HG03565 (cell line): ENCODE measurements around the gene ABCC1.

Source experiments
- ATAC-seq: cut with Tn5 transposase; IDR thresholded peaks from one replicate; pipeline ENCODE4 v1.9.1; 2021; ENCODE audit warnings: mild to moderate bottlenecking, moderate library complexity; ENCODE audit not compliant: unreplicated experiment

The ABCC1 gene

GRCh38 chr16:16073891-16074881 is 124.8 kb downstream of the ABCC1 start:
- no peak for ATAC-seq

GRCh38 chr16:16075488-16076422 is 126.3 kb downstream of the ABCC1 start:
- no peak for ATAC-seq

GRCh38 chr16:16076423-16076813 is 127.0 kb downstream of the ABCC1 start:
- ATAC-seq = no peak

GRCh38 chr16:16080465-16081065 is 131.1 kb downstream of the ABCC1 start:
- ATAC-seq = no peak

GRCh38 chr16:16081141-16081540 is 131.7 kb downstream of the ABCC1 start:
- ATAC-seq = no peak

- ATAC-seq = no peak
These were observed 132.8 kb downstream of the ABCC1 start for GRCh38 chr16:16082255-16082654.

GRCh38 chr16:16083421-16084156 is 134.2 kb downstream of the ABCC1 start:
- no peak for ATAC-seq

- ATAC-seq = no peak
These were observed 135.5 kb downstream of the ABCC1 start for GRCh38 chr16:16084874-16085273.

- ATAC-seq = no peak
These were observed 137.4 kb downstream of the ABCC1 start for GRCh38 chr16:16086653-16087446.

- no peak for ATAC-seq
These were observed 140.8 kb downstream of the ABCC1 start for GRCh38 chr16:16090238-16090637.

- no peak for ATAC-seq
These were observed 143.7 kb downstream of the ABCC1 start for GRCh38 chr16:16092925-16093627.

GRCh38 chr16:16093628-16094332 is 144.4 kb downstream of the ABCC1 start:
- no peak for ATAC-seq

GRCh38 chr16:16095646-16096045 is 146.2 kb downstream of the ABCC1 start:
- no peak for ATAC-seq

GRCh38 chr16:16096121-16096857 is 146.9 kb downstream of the ABCC1 start:
- no peak for ATAC-seq

- no peak for ATAC-seq
These were observed 147.4 kb downstream of the ABCC1 start for GRCh38 chr16:16096858-16097213.

- ATAC-seq = no peak
These were observed 149.9 kb downstream of the ABCC1 start for GRCh38 chr16:16099320-16099719.

- ATAC-seq = no peak
These were observed 151.2 kb downstream of the ABCC1 start for GRCh38 chr16:16100631-16101030.

GRCh38 chr16:16101585-16101984 is 152.2 kb downstream of the ABCC1 start:
- no peak for ATAC-seq
